Naive thymus-derived CD4-positive, alpha-beta T cell (primary cell): Measurements from ENCODE around the gene LSR. TPM values are rescaled to one million over a fixed set of nuclear protein-coding genes. Genes with fewer than 3 reads are reported as not detected.

Experiments used
- ATAC-seq: fragments of 150-1000 bp; cut with Tn5 transposase; 2 replicates; pipeline ENCODE4 v1.10.0; 2021; ENCODE audit warnings: mild to moderate bottlenecking, moderate library complexity
- CTCF ChIA-PET: fragments of 350-600 bp; sonication (Branson Sonifier 250); formaldehyde crosslinking; loops from one replicate; lab custom pipeline; 2021; ENCODE audit warnings: antibody characterized with exemption; lab: Charles Lee
- POLR2A ChIA-PET: fragments of 350-600 bp; sonication (Branson Sonifier 250); formaldehyde crosslinking; loops from one replicate; lab custom pipeline; 2021; ENCODE audit warnings: antibody characterized with exemption, inconsistent platforms; lab: Charles Lee
- DNase-seq, 9 donors: peaks; one replicate each; pipeline versions ENCODE4 v3.0.0 to v3.0.0-alpha.2; 2020 to 2022; ENCODE audit warnings: mixed read lengths in 1 of 9
- H3K27ac ChIP-seq: one replicate; pipeline ENCODE4 v1.7.0; 2013; ENCODE audit warnings: mild to moderate bottlenecking, low read depth, low read length, moderate library complexity
- H3K27me3 ChIP-seq, 2 donors: one replicate each; pipeline ENCODE4 v1.7.0; 2013; ENCODE audit warnings: low read length in 2 of 2, mild to moderate bottlenecking in 2 of 2, moderate library complexity in 2 of 2; ENCODE audit not compliant: control insufficient read depth in 2 of 2, insufficient read depth in 2 of 2
- H3K36me3 ChIP-seq, 3 experiments: 1 replicate in 2 of 3; 2 replicates in 1 of 3; pipeline ENCODE4 v1.7.0; 2013; ENCODE audit warnings: low read length in 3 of 3, mild to moderate bottlenecking in 3 of 3, moderate library complexity in 1 of 3; ENCODE audit not compliant: insufficient read depth in 3 of 3, control insufficient read depth in 2 of 3
- H3K4me1 ChIP-seq, 2 donors: one replicate each; pipeline ENCODE4 v1.7.0; 2013; ENCODE audit warnings: low read length in 2 of 2, mild to moderate bottlenecking in 2 of 2, moderate library complexity in 1 of 2; ENCODE audit not compliant: control insufficient read depth in 2 of 2, insufficient read depth in 2 of 2
- H3K4me3 ChIP-seq: 2 replicates; pipeline ENCODE4 v1.7.0; 2013; ENCODE audit warnings: mild to moderate bottlenecking, low read length
- H3K9me3 ChIP-seq, 3 experiments: 1 replicate in 2 of 3; 2 replicates in 1 of 3; pipeline ENCODE4 v1.7.0; 2013; ENCODE audit warnings: low read length in 3 of 3; ENCODE audit not compliant: control insufficient read depth in 2 of 3
- H3K27ac Mint-ChIP-seq, 9 donors: one replicate each; pipeline ENCODE4 v1.8.0; 2020 to 2022; ENCODE audit warnings: mixed read lengths in 9 of 9, mild to moderate bottlenecking in 8 of 9, moderate library complexity in 5 of 9, inconsistent platforms in 2 of 9
- H3K27me3 Mint-ChIP-seq, 5 donors: one replicate each; pipeline ENCODE4 v1.8.0; 2021 to 2022; ENCODE audit warnings: mixed read lengths in 5 of 5, mild to moderate bottlenecking in 1 of 5
- H3K36me3 Mint-ChIP-seq, 5 donors: one replicate each; pipeline ENCODE4 v1.8.0; 2020 to 2022; ENCODE audit warnings: mixed read lengths in 5 of 5, mild to moderate bottlenecking in 3 of 5, inconsistent platforms in 1 of 5
- H3K4me1 Mint-ChIP-seq, 7 donors: one replicate each; pipeline ENCODE4 v1.8.0; 2020 to 2022; ENCODE audit warnings: mixed read lengths in 7 of 7, mild to moderate bottlenecking in 3 of 7, inconsistent platforms in 1 of 7
- H3K4me3 Mint-ChIP-seq, 10 donors: one replicate each; pipeline ENCODE4 v1.8.0; 2020 to 2022; ENCODE audit warnings: mild to moderate bottlenecking in 10 of 10, mixed read lengths in 10 of 10, moderate library complexity in 6 of 10, inconsistent platforms in 2 of 10
- H3K9me3 Mint-ChIP-seq, 11 donors: one replicate each; pipeline ENCODE4 v1.8.0; 2020 to 2022; ENCODE audit warnings: mixed read lengths in 11 of 11, mild to moderate bottlenecking in 4 of 11, inconsistent platforms in 1 of 11, moderate library complexity in 1 of 11
- intact Hi-C, 2 donors: fragments of 100-400 bp; cut with micrococcal nuclease; formaldehyde crosslinking; loops; one replicate each; pipeline ENCODE4 v1.15.1; 2023
- polyA plus RNA-seq, 2 donors: library from polyadenylated mRNA; unstranded; fragments of 300-500 nt; fragmentation: Illumina TruSeq; gene quantifications; one replicate each; pipeline ENCODE4 v1.2.3, GENCODE V29; 2021
- total RNA-seq, 6 experiments: library from RNA in 5 of 6; stranded (reverse) in 5 of 6; gene quantifications; 1 replicate in 5 of 6; 2 replicates in 1 of 6; pipeline ENCODE4 v1.2.3 and lab custom pipeline; 2021 to 2026

The LSR gene
- total and polyA plus RNA-seq, 7 experiments from 2014 or later, result 4.6 to 59.3 (median 25.1) TPM

DNA sequence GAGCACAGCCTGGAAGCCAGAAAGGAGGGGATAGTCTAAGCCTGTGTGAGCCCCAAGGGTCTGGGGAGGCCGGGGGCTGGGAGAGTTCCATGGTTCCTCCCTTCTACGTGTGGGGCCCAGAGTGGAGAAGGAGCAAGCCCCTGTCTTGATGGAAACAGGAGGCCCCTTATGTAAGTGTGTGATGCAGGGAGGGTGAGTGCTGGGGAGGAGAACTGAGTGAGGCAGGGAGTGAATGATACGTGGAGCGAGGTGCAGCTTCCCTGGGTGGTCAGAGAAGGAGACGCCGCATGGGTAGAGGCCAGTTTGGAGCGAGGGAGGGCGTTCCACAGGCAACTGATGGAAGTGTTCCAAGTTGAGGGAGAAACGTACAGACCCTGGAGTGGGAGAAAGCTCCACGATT is 59.1 kb downstream of the LSR start:
- H3K36me3 Mint-ChIP-seq, result no peaks in the 10 kb centered on the region
- no peaks in the 10 kb centered on the region for H3K9me3 ChIP-seq
- no peak overlapping the region for H3K4me3 Mint-ChIP-seq
- H3K27ac ChIP-seq, result no peak overlapping the region
- POLR2A ChIA-PET, result interaction anchor here (0.9 kb wide), 1 partner anchor 13 kb away, joined by 3 read pairs; no protein-coding TSS in a partner anchor
- H3K9me3 Mint-ChIP-seq, result no peaks in the 10 kb centered on the region
- CTCF ChIA-PET, result interaction anchor here (0.6 kb wide), 1 partner anchor 512 kb away, joined by 3 read pairs; no protein-coding TSS in a partner anchor
- peaks cover 0 to 2% (median 0%) of the 10 kb centered on the region in 7 donors for H3K4me1 Mint-ChIP-seq
- ATAC-seq, result no peak
- no peak for DNase-seq
- H3K27me3 ChIP-seq, result no peaks in the 10 kb centered on the region
- H3K27ac Mint-ChIP-seq, result peak overlapping the region in 1 of 9 donors; percentile 56
- no peaks in the 10 kb centered on the region for H3K36me3 ChIP-seq
- no peaks in the 10 kb centered on the region for H3K4me1 ChIP-seq
- peaks cover 0 to 4% (median 0%) of the 10 kb centered on the region in 5 donors for H3K27me3 Mint-ChIP-seq
- H3K4me3 ChIP-seq, result no peak overlapping the region
- intact Hi-C loops, result no loop called here

DNA sequence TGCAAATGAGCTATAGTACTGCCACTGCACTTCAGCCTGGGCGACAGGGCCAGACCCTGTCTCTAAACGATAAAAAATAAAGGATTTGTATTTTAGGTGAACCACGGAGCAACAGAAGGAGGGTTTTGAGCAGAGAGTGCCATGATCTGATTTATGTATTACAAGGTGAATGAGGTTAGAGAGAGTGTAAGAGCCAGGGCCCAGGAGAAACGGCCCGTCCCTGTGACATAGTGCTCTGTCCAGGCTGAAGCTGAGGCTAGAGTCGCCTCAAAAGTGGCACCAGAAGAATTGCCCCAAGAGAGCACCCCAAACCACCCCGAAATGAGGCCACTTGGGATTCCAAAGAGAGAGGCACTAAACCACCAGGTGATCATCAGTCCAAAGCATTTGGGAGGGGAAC is 60.1 kb downstream of the LSR start:
- intact Hi-C loops, result no loop called here
- CTCF ChIA-PET, result no interaction called here
- peak overlapping the region in 1 of 9 donors; percentile 1 for H3K27ac Mint-ChIP-seq

DNA sequence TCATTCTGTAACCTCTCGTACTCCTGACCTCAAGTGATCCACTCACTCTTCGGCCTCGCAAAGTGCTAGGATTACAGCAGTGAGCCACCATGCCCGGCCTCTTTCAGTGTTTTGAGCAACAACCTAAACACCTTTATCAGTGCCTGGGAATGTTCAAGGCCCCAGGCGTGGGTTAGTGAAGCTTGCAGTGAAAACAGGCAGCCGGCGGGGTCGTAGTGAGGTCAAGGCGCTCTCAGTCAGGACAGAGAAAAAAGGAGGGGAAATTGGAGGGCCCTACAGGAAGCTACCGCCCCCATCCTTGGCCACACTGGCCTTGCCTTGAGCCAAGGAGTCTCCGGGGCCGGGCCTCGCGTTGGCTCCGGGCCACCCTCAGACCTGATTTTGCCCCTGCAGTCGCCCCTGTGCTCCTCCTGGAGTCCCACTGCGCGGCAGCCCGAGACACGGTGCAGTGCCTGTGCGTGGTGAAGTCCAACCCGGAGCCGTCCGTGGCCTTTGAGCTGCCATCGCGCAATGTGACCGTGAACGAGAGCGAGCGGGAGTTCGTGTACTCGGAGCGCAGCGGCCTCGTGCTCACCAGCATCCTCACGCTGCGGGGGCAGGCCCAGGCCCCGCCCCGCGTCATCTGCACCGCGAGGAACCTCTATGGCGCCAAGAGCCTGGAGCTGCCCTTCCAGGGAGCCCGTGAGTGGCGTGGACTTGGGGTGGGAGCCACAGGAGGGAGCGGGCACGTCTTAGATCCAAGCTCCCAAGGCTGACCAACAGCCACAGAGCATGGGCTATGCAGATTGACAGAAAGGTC is 60.9 kb downstream of the LSR start:
- H3K36me3 ChIP-seq, result no peaks in the 10 kb centered on the region
- peaks cover 0 to 5% (median 0%) of the 10 kb centered on the region in 7 donors for H3K4me1 Mint-ChIP-seq
- H3K9me3 Mint-ChIP-seq, result no peaks in the 10 kb centered on the region
- no peaks in the 10 kb centered on the region for H3K36me3 Mint-ChIP-seq
- POLR2A ChIA-PET, result no interaction called here
- intact Hi-C loops, result no loop called here
- CTCF ChIA-PET, result no interaction called here
- H3K4me1 ChIP-seq, result no peaks in the 10 kb centered on the region
- no peaks in the 10 kb centered on the region for H3K27me3 ChIP-seq
- H3K4me3 ChIP-seq, result no peak overlapping the region
- H3K4me3 Mint-ChIP-seq, result no peak overlapping the region
- no peak overlapping the region for H3K27ac ChIP-seq
- DNase-seq (no peak), ATAC-seq (no peak)
- H3K27ac Mint-ChIP-seq, result no peak overlapping the region
- H3K27me3 Mint-ChIP-seq, result peaks cover 0 to 4% (median 0%) of the 10 kb centered on the region in 5 donors
- no peaks in the 10 kb centered on the region for H3K9me3 ChIP-seq

More for the DNA sequence above, 60.1 kb downstream of the LSR start:
- Histone ChIP-seq H3K4me1 (no peaks in the 10 kb centered on the region), H3K27ac (no peak overlapping the region), H3K27me3 (no peaks in the 10 kb centered on the region), H3K4me3 (no peak overlapping the region), H3K36me3 (no peaks in the 10 kb centered on the region), H3K9me3 (no peaks in the 10 kb centered on the region)
- no peaks in the 10 kb centered on the region for H3K36me3 Mint-ChIP-seq
- peaks cover 0 to 4% (median 0%) of the 10 kb centered on the region in 7 donors for H3K4me1 Mint-ChIP-seq
- ATAC-seq, result no peak
- H3K4me3 Mint-ChIP-seq, result no peak overlapping the region
- peaks cover 0 to 4% (median 0%) of the 10 kb centered on the region in 5 donors for H3K27me3 Mint-ChIP-seq
- POLR2A ChIA-PET, result no interaction called here
- H3K9me3 Mint-ChIP-seq, result no peaks in the 10 kb centered on the region
- DNase-seq, result no peak

DNA sequence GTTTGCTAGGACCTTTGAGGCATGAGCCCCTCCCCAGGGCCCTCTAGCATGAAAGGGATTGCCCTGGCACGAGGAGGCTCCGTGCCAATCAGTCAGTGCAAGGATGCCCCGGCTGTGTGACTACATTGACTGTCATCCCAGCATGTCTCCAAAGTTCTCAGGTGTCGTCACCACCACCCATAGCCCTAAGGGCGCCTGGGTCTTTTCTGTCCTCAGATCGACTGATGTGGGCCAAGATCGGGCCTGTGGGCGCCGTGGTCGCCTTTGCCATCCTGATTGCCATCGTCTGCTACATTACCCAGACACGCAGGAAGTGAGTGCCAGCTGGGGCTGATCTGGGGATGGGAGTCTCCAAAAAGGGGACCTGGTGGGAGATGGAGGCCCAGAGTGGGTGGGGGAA is 61.5 kb downstream of the LSR start:
- H3K9me3 ChIP-seq, result no peaks in the 10 kb centered on the region
- CTCF ChIA-PET, result no interaction called here
- no peak overlapping the region for H3K4me3 Mint-ChIP-seq

DNA sequence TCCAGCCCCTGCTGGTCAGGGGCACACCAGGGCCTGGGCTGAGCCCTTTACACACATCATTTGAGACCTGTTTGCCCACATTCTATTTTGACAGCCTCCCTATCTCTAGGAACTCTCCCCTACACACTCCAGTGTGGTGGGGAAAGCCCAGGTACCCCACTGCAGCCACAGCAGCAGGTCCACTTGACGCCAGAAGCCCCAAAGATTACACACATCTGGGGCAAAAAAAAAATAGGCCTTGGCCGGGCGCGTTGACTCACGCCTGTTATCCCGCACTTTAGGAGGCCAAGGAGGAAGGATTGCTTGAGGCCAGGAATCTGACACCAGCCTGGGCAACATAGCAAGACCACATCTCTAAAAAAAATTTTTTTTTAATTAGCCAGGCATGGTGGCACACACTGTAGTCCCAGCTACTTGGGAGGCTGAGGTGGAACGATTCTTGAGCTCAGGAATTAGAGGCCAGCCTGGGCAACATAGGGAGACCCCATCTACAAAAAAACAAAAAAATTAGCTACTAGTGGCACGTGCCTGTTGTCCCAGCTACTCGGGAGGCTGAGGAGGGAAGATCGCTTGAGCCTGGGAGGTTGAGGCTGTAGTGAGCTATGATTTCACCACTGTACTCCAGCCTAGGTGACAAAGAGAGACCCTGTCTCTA is 62.1 kb downstream of the LSR start:
- Histone ChIP-seq H3K27ac (no peak overlapping the region), H3K4me1 (no peaks in the 10 kb centered on the region), H3K4me3 (no peak overlapping the region), H3K27me3 (no peaks in the 10 kb centered on the region), H3K36me3 (no peaks in the 10 kb centered on the region), H3K9me3 (no peaks in the 10 kb centered on the region)
- H3K36me3 Mint-ChIP-seq, result no peaks in the 10 kb centered on the region
- no peak overlapping the region for H3K27ac Mint-ChIP-seq
- DNase-seq, result no peak
- H3K9me3 Mint-ChIP-seq, result no peaks in the 10 kb centered on the region
- peaks cover 0 to 6% (median 0%) of the 10 kb centered on the region in 7 donors for H3K4me1 Mint-ChIP-seq
- ChIA-PET CTCF (no interaction called here), POLR2A (no interaction called here)
- peaks cover 0 to 4% (median 0%) of the 10 kb centered on the region in 5 donors for H3K27me3 Mint-ChIP-seq
- no peak overlapping the region for H3K4me3 Mint-ChIP-seq
- ATAC-seq, result no peak
- intact Hi-C loops, result no loop called here

More for the DNA sequence above, 61.5 kb downstream of the LSR start:
- Mint-ChIP-seq H3K27ac (no peak overlapping the region), H3K9me3 (no peaks in the 10 kb centered on the region), H3K36me3 (no peaks in the 10 kb centered on the region), H3K4me1 (peaks cover 0 to 6% (median 0%) of the 10 kb centered on the region in 7 donors), H3K27me3 (peaks cover 0 to 4% (median 0%) of the 10 kb centered on the region in 5 donors)
- H3K27ac ChIP-seq, result no peak overlapping the region
- DNase-seq (no peak), ATAC-seq (no peak)
- no peaks in the 10 kb centered on the region for H3K27me3 ChIP-seq
- no peak overlapping the region for H3K4me3 ChIP-seq
- H3K4me1 ChIP-seq, result no peaks in the 10 kb centered on the region
- intact Hi-C loops, result no loop called here
- POLR2A ChIA-PET, result no interaction called here
- no peaks in the 10 kb centered on the region for H3K36me3 ChIP-seq

DNA sequence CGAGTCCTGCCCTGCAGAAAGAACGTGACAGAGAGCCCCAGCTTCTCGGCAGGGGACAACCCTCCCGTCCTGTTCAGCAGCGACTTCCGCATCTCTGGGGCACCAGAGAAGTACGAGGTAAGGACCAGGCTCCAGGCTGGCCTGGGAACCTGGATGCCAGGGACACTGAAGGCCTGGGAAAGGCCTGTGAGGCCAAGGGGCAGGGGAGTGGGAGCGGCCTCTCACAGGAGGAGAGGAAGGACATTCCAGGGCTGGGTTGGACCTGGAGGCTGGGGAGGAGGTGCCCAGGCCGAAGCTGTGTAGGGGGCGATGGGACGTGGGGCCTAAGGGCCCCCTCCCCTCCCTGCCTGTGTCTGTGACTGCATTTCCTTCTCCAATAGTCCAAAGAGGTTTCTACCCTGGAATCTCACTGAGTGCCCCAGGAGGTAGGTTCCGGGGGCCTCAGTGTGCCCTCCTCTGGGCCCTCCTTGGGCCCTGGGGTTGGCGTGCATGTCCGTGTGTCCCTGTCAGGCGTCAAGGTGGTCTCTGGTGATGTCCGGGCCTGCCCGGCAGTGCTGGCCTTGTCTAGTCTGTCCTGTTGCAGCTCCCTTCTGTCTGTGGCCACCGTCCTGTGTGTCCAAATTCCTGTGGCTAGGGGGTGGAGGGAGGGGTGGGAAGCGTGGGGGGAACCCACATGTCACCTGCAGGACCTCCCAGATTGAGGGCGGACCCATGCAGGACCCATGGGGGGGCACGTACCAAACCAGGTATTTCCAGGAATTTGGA is 63.3 kb downstream of the LSR start:
- DNase-seq (no peak), ATAC-seq (no peak)
- Mint-ChIP-seq H3K4me3 (no peak overlapping the region), H3K27me3 (peaks cover 0 to 4% (median 0%) of the 10 kb centered on the region in 5 donors), H3K4me1 (peaks cover 0 to 6% (median 0%) of the 10 kb centered on the region in 7 donors), H3K9me3 (no peaks in the 10 kb centered on the region), H3K36me3 (no peaks in the 10 kb centered on the region), H3K27ac (no peak overlapping the region)
- no peaks in the 10 kb centered on the region for H3K4me1 ChIP-seq
- intact Hi-C loops, result no loop called here
- no peaks in the 10 kb centered on the region for H3K36me3 ChIP-seq
- CTCF ChIA-PET, result no interaction called here
- no peak overlapping the region for H3K4me3 ChIP-seq
- no peak overlapping the region for H3K27ac ChIP-seq
- H3K9me3 ChIP-seq, result no peaks in the 10 kb centered on the region
- POLR2A ChIA-PET, result no interaction called here
- H3K27me3 ChIP-seq, result no peaks in the 10 kb centered on the region
